Panc1 (cell line): Measurements from ENCODE around the gene SYT1. TPM values are rescaled to one million over a fixed set of nuclear protein-coding genes. Genes with fewer than 3 reads are reported as not detected.

Source experiments
- ATAC-seq: fragments of 200-7000 bp; cut with Tn5 transposase; 2 replicates; pipeline ENCODE4 v1.9.1; 2020; ENCODE audit warnings: mild to moderate bottlenecking, moderate library complexity
- BruUV-seq: library from RNA; stranded (reverse); fragments of 400-500 nt; replicated peaks from 2 replicates; lab custom pipeline; 2021; lab: Mats Ljungman, UMichigan
- CTCF ChIA-PET: fragments of 300-600 bp; sonication (Branson Sonifier 250); formaldehyde crosslinking; loops from one replicate; lab custom pipeline; 2022; ENCODE audit warnings: antibody characterized with exemption; lab: Charles Lee
- POLR2A ChIA-PET: fragments of 300-600 bp; sonication (Branson Sonifier 250); formaldehyde crosslinking; loops from one replicate; lab custom pipeline; 2022; ENCODE audit warnings: antibody characterized with exemption; lab: Charles Lee
- DNase-seq: peaks from one replicate; pipeline ENCODE4 v3.0.0-alpha.2; 2010; ENCODE audit warnings: low read depth, low spot score
- H3K27ac ChIP-seq: 2 replicates; pipeline ENCODE4 v1.5.1; 2011; ENCODE audit warnings: mild to moderate bottlenecking, low read length, inconsistent platforms
- H3K27me3 ChIP-seq: fragments of 200-500 bp; sonication (Bioruptor generic); 2 replicates; pipeline ENCODE4 v1.6.0; 2014; ENCODE audit warnings: low read length, inconsistent platforms; ENCODE audit not compliant: control insufficient read depth, insufficient read depth
- H3K36me3 ChIP-seq: fragments of 200-500 bp; sonication (Bioruptor generic); 2 replicates; pipeline ENCODE4 v1.5.1; 2014; ENCODE audit warnings: inconsistent platforms, mild to moderate bottlenecking, low read length, moderate library complexity; ENCODE audit not compliant: control insufficient read depth, insufficient read depth
- H3K4me1 ChIP-seq: 2 replicates; pipeline ENCODE4 v1.5.1; 2011; ENCODE audit warnings: inconsistent platforms, mild to moderate bottlenecking, low read length, moderate library complexity; ENCODE audit not compliant: control insufficient read depth, insufficient read depth
- H3K4me3 ChIP-seq, 2 experiments: 2 replicates each; pipeline ENCODE4 v1.5.1; 2011 to 2012; ENCODE audit warnings: low read depth in 2 of 2, low read length in 2 of 2, mild to moderate bottlenecking in 2 of 2, inconsistent platforms in 1 of 2, moderate library complexity in 1 of 2
- H3K9me3 ChIP-seq: fragments of 200-500 bp; sonication (Bioruptor generic); 2 replicates; pipeline ENCODE4 v1.5.1; 2014; ENCODE audit warnings: low read depth, mild to moderate bottlenecking, inconsistent platforms, low read length, moderate library complexity; ENCODE audit not compliant: control insufficient read depth, insufficient read depth
- REST ChIP-seq, 2 experiments: IDR thresholded peaks; 2 replicates each; pipeline ENCODE4 v1.6.1; 2011 to 2012; ENCODE audit warnings: low read depth in 2 of 2, control low read depth in 1 of 2, low read length in 1 of 2, mild to moderate bottlenecking in 1 of 2, moderate library complexity in 1 of 2; ENCODE audit not compliant: insufficient read depth in 1 of 2
- in situ Hi-C: cut with HindIII; loops from 2 replicates; pipeline ENCODE4 v1.10.0; 2016; ENCODE audit warnings: low sequenced_read_pairs, low pct_unique_long_range_greater_than_20kb
- intact Hi-C: fragments of 100-400 bp; cut with micrococcal nuclease; formaldehyde crosslinking; loops from one replicate; pipeline ENCODE4 v1.10.0; 2022; ENCODE audit not compliant: unreplicated experiment
- total RNA-seq: library from RNA; stranded (reverse); gene quantifications from one replicate; pipeline ENCODE4 v1.2.1, GENCODE V29; 2021; ENCODE audit not compliant: unreplicated experiment

The SYT1 gene
- total RNA-seq, 1 experiment from 2014 or later = 3.0 TPM

- BruUV-seq = no TSS peak
- Histone ChIP-seq H3K36me3 (no peaks in the 10 kb centered on the region), H3K4me3 (no peak overlapping the region), H3K27ac (no peak overlapping the region), H3K27me3 (no peaks in the 10 kb centered on the region), H3K9me3 (no peaks in the 10 kb centered on the region), H3K4me1 (0 out of 2 replicates have a peak, but pooled peaks cover 2% of the 10 kb centered on the region)
- DNase-seq (no peak), ATAC-seq (no peak)
- no peak for TF ChIP-seq REST (IDR thresholded peaks at IDR 0.05; ENCODE audit: insufficient read depth in 1 of 2, low read depth in 2 of 2, low read length in 1 of 2)
- intact Hi-C loops (no loop called here), in situ Hi-C loops (no loop called here)
- POLR2A ChIA-PET = no interaction called here
- CTCF ChIA-PET = no interaction called here
Observed at GRCh38 chr12:79413796-79414195, 549.2 kb downstream of the SYT1 start.

DNA sequence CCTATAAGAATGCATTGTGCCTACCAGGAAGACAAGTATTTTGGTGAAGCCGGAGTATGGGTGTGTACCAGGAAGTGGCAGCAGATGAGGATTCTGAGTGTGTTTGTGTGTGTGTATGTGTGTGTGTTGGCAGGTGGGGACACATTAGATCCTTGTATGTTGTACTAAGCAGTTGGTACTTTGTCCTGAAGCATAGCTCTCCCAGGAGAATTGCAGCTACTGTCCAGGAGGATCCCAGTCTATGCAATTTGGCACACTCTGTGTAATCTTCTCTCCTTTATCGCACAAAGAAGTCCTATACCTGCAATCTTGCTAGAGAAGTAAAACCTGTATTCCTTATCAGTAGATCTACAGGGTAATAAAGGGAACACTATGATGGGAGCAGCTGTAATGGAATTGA is 549.7 kb downstream of the SYT1 start:
- BruUV-seq = no TSS peak
- ATAC-seq = no peak

More for the DNA sequence above, 549.7 kb downstream of the SYT1 start:
- H3K27ac ChIP-seq = no peak overlapping the region
- no peak for TF ChIP-seq REST (IDR thresholded peaks at IDR 0.05; ENCODE audit: insufficient read depth in 1 of 2, low read depth in 2 of 2, low read length in 1 of 2)
- in situ Hi-C loops (no loop called here), intact Hi-C loops (no loop called here)
- ChIA-PET POLR2A (no interaction called here), CTCF (no interaction called here)
- DNase-seq = no peak
- no peaks in the 10 kb centered on the region for H3K27me3 ChIP-seq
- no peaks in the 10 kb centered on the region for H3K9me3 ChIP-seq
- H3K36me3 ChIP-seq = no peaks in the 10 kb centered on the region
- no peak overlapping the region for H3K4me3 ChIP-seq
- H3K4me1 ChIP-seq = 0 out of 2 replicates have a peak, but pooled peaks cover 2% of the 10 kb centered on the region
